Parathyroid adenoma (tissue), 2 donors: ENCODE results near the gene DEK.

Source experiments
- H2AFZ ChIP-seq: fragments of 300-600 bp; sonication (generic); one replicate; pipeline ENCODE4 v1.7.0; 2017; ENCODE audit warnings: antibody characterized with exemption, mild to moderate bottlenecking
- H3K27ac ChIP-seq: fragments of 300-600 bp; sonication (generic); one replicate; pipeline ENCODE4 v1.7.0; 2017
- H3K27me3 ChIP-seq: fragments of 300-600 bp; sonication (generic); one replicate; pipeline ENCODE4 v1.7.0; 2017; ENCODE audit warnings: low read length; ENCODE audit not compliant: control insufficient read depth, insufficient read depth
- H3K36me3 ChIP-seq: fragments of 300-600 bp; sonication (generic); one replicate; pipeline ENCODE4 v1.7.0; 2017; ENCODE audit warnings: low read length; ENCODE audit not compliant: control insufficient read depth, insufficient read depth
- H3K4me1 ChIP-seq: fragments of 300-600 bp; sonication (generic); one replicate; pipeline ENCODE4 v1.7.0; 2017; ENCODE audit warnings: control low read depth
- H3K4me2 ChIP-seq: fragments of 300-600 bp; sonication (generic); one replicate; pipeline ENCODE4 v1.7.0; 2017; ENCODE audit warnings: low read length
- H3K4me3 ChIP-seq: fragments of 300-600 bp; sonication (generic); one replicate; pipeline ENCODE4 v1.7.0; 2017; ENCODE audit warnings: low read depth, low read length
- H3K79me2 ChIP-seq: fragments of 300-600 bp; sonication (generic); one replicate; pipeline ENCODE4 v1.7.0; 2017; ENCODE audit warnings: control low read depth
- H3K9ac ChIP-seq: fragments of 300-600 bp; sonication (generic); one replicate; pipeline ENCODE4 v1.7.0; 2017; ENCODE audit warnings: mild to moderate bottlenecking
- H3K9me3 ChIP-seq: fragments of 300-600 bp; sonication (generic); one replicate; pipeline ENCODE4 v1.7.0; 2017; ENCODE audit warnings: low read length; ENCODE audit not compliant: control insufficient read depth
- TF ChIP-seq, protein P1 (sequence below): fragments of 300-600 bp; sonication (generic); IDR thresholded peaks from one replicate; pipeline ENCODE4 v1.7.0; 2017; ENCODE audit warnings: antibody characterized with exemption, mild to moderate bottlenecking
- donor health status: primary hyperparathyroidism.

DEK gene

DNA sequence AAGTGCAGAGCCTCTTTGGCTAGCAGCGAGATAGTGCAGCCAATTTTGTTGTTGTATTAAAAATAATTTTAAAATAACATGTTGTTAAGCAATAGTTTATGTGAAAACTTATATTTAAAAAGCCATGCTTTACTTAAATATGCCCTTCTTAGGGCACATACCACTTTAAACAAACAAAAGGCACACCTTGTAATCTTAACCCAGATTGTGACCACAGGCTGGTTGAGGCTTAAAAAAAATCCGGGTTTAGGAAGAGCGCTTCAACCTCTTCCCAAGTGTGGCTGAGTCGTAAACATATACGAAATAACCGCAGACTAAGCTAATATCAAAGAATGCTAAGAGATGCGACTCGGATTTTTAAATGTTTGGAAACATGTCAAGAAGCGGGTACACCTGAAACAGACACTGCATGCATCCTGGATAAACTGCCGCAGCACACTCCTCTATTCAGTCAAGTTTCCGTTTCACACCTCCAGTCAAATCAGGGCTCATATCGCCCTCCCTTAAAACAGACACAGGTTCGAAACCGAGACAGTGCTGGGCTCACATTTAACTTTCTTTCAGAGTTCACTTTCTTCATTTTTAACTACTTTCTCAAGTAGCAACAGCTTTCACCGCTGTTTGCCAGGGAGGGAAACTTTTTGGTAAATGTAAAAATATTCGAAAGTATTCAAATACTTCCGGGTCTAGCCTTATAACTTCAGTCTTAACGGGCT is 1.5 kb downstream of the DEK start:
- TF ChIP-seq, protein P1, sequence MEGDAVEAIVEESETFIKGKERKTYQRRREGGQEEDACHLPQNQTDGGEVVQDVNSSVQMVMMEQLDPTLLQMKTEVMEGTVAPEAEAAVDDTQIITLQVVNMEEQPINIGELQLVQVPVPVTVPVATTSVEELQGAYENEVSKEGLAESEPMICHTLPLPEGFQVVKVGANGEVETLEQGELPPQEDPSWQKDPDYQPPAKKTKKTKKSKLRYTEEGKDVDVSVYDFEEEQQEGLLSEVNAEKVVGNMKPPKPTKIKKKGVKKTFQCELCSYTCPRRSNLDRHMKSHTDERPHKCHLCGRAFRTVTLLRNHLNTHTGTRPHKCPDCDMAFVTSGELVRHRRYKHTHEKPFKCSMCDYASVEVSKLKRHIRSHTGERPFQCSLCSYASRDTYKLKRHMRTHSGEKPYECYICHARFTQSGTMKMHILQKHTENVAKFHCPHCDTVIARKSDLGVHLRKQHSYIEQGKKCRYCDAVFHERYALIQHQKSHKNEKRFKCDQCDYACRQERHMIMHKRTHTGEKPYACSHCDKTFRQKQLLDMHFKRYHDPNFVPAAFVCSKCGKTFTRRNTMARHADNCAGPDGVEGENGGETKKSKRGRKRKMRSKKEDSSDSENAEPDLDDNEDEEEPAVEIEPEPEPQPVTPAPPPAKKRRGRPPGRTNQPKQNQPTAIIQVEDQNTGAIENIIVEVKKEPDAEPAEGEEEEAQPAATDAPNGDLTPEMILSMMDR: no peak
- H3K4me1 ChIP-seq: peaks cover 7% of the 10 kb centered on the region
- H3K36me3 ChIP-seq: no peaks in the 10 kb centered on the region
- no peak overlapping the region for H3K9ac ChIP-seq
- peak overlapping the region; percentile 97 for H2AFZ ChIP-seq
- H3K4me2 ChIP-seq: peak overlapping the region; percentile 80
- peaks cover 36% of the 10 kb centered on the region for H3K79me2 ChIP-seq
- H3K4me3 ChIP-seq: peak overlapping the region; percentile 59
- no peak overlapping the region for H3K27ac ChIP-seq
- no peaks in the 10 kb centered on the region for H3K27me3 ChIP-seq
- H3K9me3 ChIP-seq: no peaks in the 10 kb centered on the region

DNA sequence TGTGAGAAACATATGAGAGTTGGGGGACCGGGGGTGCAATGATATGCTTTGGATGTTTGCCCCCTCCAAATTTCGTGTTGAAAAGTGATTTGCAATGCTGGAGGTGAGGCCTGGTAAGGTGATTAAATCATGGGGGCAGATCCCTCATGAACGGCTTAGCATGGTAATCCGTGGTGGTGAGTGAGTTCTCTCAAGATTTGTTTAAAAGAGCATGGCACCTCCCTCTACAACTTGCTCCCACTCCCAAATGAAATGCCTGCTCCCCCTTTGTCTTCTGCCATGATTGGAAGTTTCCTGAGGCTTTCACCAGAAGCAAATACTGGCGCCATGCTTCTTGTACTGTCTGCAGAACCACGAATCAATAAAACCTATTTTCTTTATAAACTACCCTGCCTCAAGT is 2.5 kb downstream of the DEK start:
- no peak overlapping the region for H3K4me3 ChIP-seq
- H3K9ac ChIP-seq: no peak overlapping the region
- no peak overlapping the region for H3K4me2 ChIP-seq
- H3K79me2 ChIP-seq: peaks cover 38% of the 10 kb centered on the region
- H2AFZ ChIP-seq: no peak overlapping the region
- H3K36me3 ChIP-seq: no peaks in the 10 kb centered on the region
- H3K9me3 ChIP-seq: no peaks in the 10 kb centered on the region
- TF ChIP-seq, protein P1: no peak
- H3K27me3 ChIP-seq: no peaks in the 10 kb centered on the region
- no peak overlapping the region for H3K27ac ChIP-seq
- H3K4me1 ChIP-seq: peaks cover 7% of the 10 kb centered on the region

DNA sequence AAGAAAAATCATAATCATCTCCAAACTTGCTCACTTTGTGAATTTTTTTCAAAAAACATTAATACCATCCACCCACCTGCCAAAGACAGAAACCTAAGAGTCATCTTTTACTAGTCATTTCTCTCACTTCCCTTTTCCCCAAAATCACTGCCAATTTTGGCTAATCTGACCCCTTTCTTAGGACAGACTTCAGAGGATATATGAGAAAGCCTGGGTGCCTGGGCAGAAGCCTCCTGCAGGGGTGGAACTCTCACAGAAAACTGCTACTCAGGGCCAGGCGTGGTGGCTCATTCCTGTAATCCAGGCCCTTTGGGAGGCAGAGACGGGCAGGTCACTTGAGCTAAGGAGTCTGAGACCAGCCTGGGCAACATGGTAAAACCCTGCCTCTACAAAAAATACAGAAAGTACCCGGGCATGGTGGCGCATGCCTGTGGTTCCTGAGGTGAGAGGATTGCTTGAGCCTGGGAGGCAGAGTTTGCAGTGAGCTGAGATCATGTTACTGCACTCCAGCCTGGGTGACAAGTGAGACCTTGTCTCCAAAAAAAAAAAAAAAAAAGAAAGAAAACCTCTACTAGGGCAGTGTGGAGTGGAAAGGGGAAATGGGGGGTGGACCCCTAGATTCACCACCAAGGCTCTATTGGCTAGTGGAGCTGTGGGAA is 3.8 kb downstream of the DEK start:
- H3K9ac ChIP-seq: no peak overlapping the region

DNA sequence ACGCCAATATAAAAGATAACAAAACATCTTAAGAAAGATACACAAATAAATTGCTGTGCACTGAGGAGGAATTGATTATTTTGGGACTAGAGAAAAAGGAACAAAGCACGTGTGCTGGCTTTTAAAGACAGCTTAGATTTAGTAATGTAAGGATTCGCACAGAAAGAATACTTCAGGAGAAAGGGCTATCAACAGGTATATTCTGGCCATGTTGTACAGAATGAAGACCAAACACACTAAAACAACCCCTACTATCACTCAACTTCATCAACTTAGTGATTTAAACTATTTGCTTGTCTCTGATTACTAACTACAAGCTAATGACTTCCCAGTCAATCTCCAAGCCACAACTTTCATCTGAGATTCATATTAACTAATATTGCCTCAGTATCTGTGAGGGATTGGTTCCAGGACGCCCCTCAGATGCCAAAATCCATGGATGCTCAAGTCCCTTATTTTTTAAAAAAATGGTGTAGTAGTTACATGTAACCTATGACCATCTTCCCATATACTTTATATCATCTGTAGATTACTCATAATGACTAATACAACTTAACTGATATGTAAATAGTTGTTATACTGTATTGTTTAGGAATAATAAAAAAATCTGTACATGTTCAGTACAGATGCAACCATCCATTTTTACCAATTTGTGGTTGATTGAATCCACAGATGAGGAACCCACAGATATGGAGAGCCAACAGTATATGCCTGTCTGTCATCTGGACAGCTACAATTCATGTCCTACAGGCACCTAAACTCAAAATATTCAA is 4.5 kb downstream of the DEK start:
- Histone ChIP-seq H3K79me2 (peaks cover 41% of the 10 kb centered on the region), H3K4me2 (no peak overlapping the region), H3K27me3 (no peaks in the 10 kb centered on the region), H3K27ac (no peak overlapping the region), H2AFZ (no peak overlapping the region), H3K4me1 (peaks cover 7% of the 10 kb centered on the region), H3K4me3 (no peak overlapping the region), H3K9ac (no peak overlapping the region), H3K9me3 (no peaks in the 10 kb centered on the region), H3K36me3 (no peaks in the 10 kb centered on the region)
- TF ChIP-seq, protein P1: no peak

More for the DNA sequence above, 3.8 kb downstream of the DEK start:
- H2AFZ ChIP-seq: no peak overlapping the region
- H3K4me2 ChIP-seq: no peak overlapping the region
- peaks cover 38% of the 10 kb centered on the region for H3K79me2 ChIP-seq
- no peaks in the 10 kb centered on the region for H3K27me3 ChIP-seq
- H3K27ac ChIP-seq: no peak overlapping the region
- H3K36me3 ChIP-seq: no peaks in the 10 kb centered on the region
- H3K4me3 ChIP-seq: no peak overlapping the region
- H3K9me3 ChIP-seq: no peaks in the 10 kb centered on the region
- TF ChIP-seq, protein P1: no peak
- H3K4me1 ChIP-seq: peaks cover 7% of the 10 kb centered on the region
